ENCODE results near the gene BLVRB.

DNA sequence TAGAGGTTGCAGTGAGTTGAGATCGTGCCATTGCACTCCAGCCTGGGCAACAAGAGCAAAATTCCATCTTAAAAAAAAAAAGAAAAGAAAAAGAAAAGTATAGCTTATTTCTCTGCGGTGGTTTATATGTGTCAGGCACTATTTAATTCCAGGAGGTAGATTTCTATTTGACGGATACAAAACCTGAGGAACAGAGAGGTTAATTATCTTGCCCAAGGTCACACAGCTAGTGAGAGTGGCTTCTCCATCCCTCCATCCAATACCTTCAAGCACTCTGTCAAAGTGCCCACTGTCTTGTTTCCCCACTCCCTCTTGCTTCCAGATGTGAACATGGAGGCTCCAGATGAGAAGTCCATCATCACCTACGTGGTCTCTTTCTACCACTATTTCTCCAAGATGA is 36.1 kb upstream of the BLVRB start:
- TF ChIP-seq, protein P1, sequence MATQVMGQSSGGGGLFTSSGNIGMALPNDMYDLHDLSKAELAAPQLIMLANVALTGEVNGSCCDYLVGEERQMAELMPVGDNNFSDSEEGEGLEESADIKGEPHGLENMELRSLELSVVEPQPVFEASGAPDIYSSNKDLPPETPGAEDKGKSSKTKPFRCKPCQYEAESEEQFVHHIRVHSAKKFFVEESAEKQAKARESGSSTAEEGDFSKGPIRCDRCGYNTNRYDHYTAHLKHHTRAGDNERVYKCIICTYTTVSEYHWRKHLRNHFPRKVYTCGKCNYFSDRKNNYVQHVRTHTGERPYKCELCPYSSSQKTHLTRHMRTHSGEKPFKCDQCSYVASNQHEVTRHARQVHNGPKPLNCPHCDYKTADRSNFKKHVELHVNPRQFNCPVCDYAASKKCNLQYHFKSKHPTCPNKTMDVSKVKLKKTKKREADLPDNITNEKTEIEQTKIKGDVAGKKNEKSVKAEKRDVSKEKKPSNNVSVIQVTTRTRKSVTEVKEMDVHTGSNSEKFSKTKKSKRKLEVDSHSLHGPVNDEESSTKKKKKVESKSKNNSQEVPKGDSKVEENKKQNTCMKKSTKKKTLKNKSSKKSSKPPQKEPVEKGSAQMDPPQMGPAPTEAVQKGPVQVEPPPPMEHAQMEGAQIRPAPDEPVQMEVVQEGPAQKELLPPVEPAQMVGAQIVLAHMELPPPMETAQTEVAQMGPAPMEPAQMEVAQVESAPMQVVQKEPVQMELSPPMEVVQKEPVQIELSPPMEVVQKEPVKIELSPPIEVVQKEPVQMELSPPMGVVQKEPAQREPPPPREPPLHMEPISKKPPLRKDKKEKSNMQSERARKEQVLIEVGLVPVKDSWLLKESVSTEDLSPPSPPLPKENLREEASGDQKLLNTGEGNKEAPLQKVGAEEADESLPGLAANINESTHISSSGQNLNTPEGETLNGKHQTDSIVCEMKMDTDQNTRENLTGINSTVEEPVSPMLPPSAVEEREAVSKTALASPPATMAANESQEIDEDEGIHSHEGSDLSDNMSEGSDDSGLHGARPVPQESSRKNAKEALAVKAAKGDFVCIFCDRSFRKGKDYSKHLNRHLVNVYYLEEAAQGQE (IDR thresholded peaks at IDR 0.05; ENCODE audit: low read depth): no peak
- TF ChIP-seq, protein P2, sequence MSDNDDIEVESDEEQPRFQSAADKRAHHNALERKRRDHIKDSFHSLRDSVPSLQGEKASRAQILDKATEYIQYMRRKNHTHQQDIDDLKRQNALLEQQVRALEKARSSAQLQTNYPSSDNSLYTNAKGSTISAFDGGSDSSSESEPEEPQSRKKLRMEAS (IDR thresholded peaks at IDR 0.05): no peak
- no peak for TF ChIP-seq CEBPB (IDR thresholded peaks at IDR 0.05)
- no peak for TF ChIP-seq TAF1 (IDR thresholded peaks at IDR 0.05; ENCODE audit: low read depth)
- no peak for TF ChIP-seq CREB1 (IDR thresholded peaks at IDR 0.05; ENCODE audit: low read depth)
- TF ChIP-seq, protein P3, sequence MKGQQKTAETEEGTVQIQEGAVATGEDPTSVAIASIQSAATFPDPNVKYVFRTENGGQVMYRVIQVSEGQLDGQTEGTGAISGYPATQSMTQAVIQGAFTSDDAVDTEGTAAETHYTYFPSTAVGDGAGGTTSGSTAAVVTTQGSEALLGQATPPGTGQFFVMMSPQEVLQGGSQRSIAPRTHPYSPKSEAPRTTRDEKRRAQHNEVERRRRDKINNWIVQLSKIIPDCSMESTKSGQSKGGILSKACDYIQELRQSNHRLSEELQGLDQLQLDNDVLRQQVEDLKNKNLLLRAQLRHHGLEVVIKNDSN (IDR thresholded peaks at IDR 0.05): no peak
- no peak for TF ChIP-seq YY1 (IDR thresholded peaks at IDR 0.05; ENCODE audit: low read depth)
- no peak for TF ChIP-seq EP300 (IDR thresholded peaks at IDR 0.05; ENCODE audit: borderline replicate concordance)
- no peak for TF ChIP-seq ZBTB7A (IDR thresholded peaks at IDR 0.05; ENCODE audit: low read depth)

All from Ishikawa (cell line).